AG04449 (cell line): ENCODE measurements around the gene S1PR1.

Experiments
- CTCF ChIA-PET: fragments of 350-600 bp; formaldehyde crosslinking; extraction: SDS; loops from one replicate; lab custom pipeline; 2021; ENCODE audit warnings: antibody characterized with exemption; lab: Yijun Ruan, JAX
- POLR2A ChIA-PET: fragments of 400-600, 350-600 bp; formaldehyde crosslinking; extraction: SDS; loops from one replicate; lab custom pipeline; 2020; ENCODE audit warnings: antibody characterized with exemption, inconsistent platforms; lab: Yijun Ruan, JAX
- DNase-seq: peaks from one replicate; pipeline ENCODE4 v3.0.0-alpha.2; 2010; ENCODE audit warnings: low read depth, low spot score
- H3K4me3 ChIP-seq: 2 replicates; pipeline ENCODE4 v1.5.1; 2011; ENCODE audit warnings: low read depth, mild to moderate bottlenecking, control low read depth, low read length
- CTCF ChIP-seq: IDR thresholded peaks from one replicate; pipeline ENCODE4 v1.5.1; 2011; ENCODE audit warnings: mild to moderate bottlenecking, moderate library complexity, low read length, control low read depth, inconsistent platforms; ENCODE audit not compliant: insufficient read depth; ENCODE audit errors: missing control alignments

S1PR1 gene

GRCh38 chr1:101250222-101250621 is 13.4 kb downstream of the S1PR1 start:
- ChIA-PET CTCF (interaction anchor here (9.4 kb wide), 1 partner anchor 11 kb away, joined by 98 read pairs; the partner anchor contains the start of gene S1PR1), POLR2A (no interaction called here)
- H3K4me3 ChIP-seq = no peak overlapping the region
- DNase-seq = no peak
- no peak for TF ChIP-seq CTCF

GRCh38 chr1:101250656-101251272 is 13.9 kb downstream of the S1PR1 start:
- no peak for TF ChIP-seq CTCF
- H3K4me3 ChIP-seq = no peak overlapping the region
- CTCF ChIA-PET = interaction anchor here (1.5 to 9.4 kb wide), 4 partner anchors 11 to 330 kb away, joined by 5 to 98 read pairs (median 8); partner anchors contain the start of gene S1PR1
- no peak for DNase-seq
- POLR2A ChIA-PET = no interaction called here

- CTCF ChIA-PET = interaction anchor here (1.5 to 9.4 kb wide), 4 partner anchors 11 to 331 kb away, joined by 5 to 98 read pairs (median 8); partner anchors contain the start of gene S1PR1
Observed at GRCh38 chr1:101251504-101251903, 14.7 kb downstream of the S1PR1 start.

DNA sequence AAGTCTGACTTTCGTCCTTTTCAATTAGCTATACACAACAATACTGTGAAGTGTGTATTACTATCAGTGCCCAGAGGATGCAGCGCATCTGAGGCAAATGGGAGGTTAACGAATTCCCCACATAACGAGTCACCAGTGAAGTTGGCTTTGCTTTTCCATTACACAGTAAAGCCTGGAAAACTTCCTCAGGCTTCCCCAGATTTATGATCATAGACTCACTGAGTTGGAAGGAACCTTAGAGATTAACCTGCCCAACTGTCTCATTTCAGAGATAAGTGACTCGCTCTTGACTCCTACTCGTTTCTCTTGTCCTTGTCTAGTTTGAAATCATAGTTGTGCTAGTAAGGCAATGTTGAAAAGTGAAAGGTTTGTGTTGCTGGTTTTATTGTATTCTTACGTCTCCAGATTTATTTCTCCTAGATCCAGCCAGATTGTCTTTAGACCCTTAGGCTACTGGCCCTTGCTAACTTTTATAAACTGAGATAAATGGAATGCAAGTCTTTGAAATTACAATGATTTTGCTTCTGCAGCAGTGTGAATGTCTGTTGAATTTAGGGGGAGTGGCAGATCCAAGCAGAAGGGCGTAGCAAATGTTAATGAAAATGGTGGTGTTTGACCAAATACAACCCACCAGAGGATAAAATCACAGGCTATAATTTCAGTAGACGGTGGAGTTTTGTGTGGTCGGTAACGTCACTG is 17.3 kb downstream of the S1PR1 start:
- ChIA-PET POLR2A (no interaction called here), CTCF (interaction anchor here (0.8 to 9.4 kb wide), 3 partner anchors 15 to 54 kb away, joined by 3 to 98 read pairs (median 5); partner anchors contain the start of gene S1PR1)
- no peak overlapping the region for H3K4me3 ChIP-seq
- peak; percentile 14 for DNase-seq
- TF ChIP-seq CTCF = no peak

More at GRCh38 chr1:101251504-101251903, 14.7 kb downstream of the S1PR1 start:
- no peak for TF ChIP-seq CTCF
- no peak for DNase-seq
- POLR2A ChIA-PET = no interaction called here
- no peak overlapping the region for H3K4me3 ChIP-seq

GRCh38 chr1:101257500-101258325 is 20.9 kb downstream of the S1PR1 start:
- ChIA-PET POLR2A (interaction anchor here (0.7 kb wide), 1 partner anchor 269 kb away, joined by 3 read pairs; no protein-coding TSS in a partner anchor), CTCF (interaction anchor here (0.8 kb wide), 1 partner anchor 24 kb away, joined by 3 read pairs; no protein-coding TSS in a partner anchor)
- H3K4me3 ChIP-seq = no peak overlapping the region
- no peak for TF ChIP-seq CTCF
- no peak for DNase-seq
